HK-2 (cell line): ENCODE results near the gene SLC1A4.
A peak's percentile ranks its signal among the peaks of the same experiment; 100 is the strongest.
"Not testable (repeated sequence)": the region's sequence is repeated elsewhere in the genome, so short reads cannot be mapped to it uniquely, and the experiment has no call there.

Source experiments
- DNase-seq: peaks from one replicate; pipeline ENCODE4 v3.0.0-alpha.2; 2018; ENCODE audit not compliant: unreplicated experiment

SLC1A4 gene

DNA sequence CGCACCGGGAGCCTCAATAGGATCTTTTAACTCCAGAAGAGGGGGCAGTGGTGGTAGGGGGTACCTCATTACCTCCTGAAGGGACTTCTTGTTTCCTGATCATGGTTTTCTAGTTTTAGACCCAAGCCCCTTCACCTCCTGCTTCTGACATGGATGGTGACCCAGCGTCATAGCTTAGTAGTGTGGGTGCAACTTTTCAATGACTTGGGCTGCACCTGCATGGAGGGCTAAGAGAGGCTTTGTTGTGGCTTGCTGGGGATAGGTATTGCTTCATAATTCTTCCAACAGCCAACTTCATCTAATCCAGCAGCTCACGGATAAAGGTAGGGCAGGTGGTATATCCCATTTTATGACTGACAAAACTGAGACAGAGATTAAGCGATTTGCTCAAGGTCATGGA, 3.0 kb downstream of the SLC1A4 start:
- no peak for DNase-seq

DNA sequence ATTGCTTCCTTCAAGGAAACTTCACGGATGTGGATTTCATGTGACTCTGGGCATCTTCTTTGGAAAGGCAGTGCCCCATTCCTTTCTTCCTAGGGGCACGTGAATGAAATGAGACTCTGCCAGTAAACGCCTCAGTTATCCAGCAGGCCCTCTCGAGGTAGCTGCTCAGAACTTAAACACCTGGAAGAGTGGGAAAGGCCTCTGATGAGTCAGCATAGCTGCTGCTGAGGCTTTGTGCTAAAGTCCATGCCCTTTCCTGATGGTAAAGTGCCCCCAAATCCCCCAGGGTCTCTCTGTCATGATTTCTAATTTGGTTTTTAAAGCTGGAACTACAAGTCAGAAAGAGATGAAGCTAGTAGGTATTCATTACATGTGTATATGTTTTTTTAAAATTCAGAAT, 3.8 kb downstream of the SLC1A4 start:
- DNase-seq = no peak

DNA sequence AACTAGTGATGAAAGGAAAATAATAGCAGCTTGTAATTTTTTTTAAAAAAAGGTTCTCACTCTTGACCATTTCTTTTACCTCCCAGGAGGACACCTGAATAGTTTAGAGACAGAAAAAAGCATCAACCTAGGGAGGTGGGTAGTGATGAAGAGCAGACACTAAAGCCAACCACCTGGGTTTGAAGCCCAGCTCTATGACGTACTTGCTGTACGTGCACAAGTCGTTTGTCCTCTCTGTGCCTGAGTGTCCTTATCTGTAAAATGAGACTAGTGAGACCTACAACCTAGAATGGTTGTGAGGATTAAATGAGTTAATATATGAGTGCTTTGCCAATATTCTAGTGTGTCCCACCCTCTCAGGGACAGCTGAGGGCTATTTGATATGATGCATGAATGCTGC, 5.8 kb downstream of the SLC1A4 start:
- no peak for DNase-seq

DNA sequence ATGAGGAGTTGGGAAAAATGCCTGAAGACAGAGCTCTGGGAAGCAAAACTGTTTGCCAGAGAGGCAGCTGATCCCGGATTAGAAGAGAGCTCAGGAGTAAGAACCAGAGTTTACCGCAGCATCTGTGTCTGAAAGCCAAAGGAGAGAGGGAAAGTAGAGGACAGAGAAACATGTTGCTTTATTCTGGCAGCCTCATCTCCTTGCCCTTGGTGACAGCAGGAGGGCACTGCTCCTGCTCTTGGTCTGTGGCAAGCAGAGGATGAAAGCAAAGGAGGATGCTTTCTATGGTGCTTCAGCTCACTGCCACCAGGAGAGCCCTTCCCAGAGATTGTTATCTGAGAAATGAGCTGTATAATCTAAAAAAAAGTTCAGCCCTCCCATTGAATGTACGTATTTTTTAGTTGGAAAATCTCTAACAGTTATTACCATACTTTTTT, 7.7 kb downstream of the SLC1A4 start:
- DNase-seq = no peak

DNA sequence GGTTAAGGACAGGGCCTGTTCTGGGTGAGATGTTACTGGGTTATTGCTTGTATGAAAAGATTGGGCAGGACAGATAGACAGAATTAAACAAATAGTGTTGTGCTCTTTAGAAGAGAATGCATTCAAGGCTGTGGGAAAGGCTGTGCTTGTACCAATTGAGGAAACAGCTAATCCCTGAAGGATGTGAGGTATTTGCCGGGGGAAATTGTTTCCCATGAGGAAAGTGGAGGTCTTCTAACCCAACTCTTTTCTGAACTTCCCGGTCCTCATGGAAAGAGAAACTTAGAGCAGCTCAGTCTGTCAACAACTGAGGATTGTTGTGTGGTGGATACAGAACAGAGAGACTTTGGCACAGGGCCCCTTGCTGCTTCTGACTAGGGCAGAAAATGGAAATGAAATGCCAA, 9.5 kb downstream of the SLC1A4 start:
- no peak for DNase-seq

DNA sequence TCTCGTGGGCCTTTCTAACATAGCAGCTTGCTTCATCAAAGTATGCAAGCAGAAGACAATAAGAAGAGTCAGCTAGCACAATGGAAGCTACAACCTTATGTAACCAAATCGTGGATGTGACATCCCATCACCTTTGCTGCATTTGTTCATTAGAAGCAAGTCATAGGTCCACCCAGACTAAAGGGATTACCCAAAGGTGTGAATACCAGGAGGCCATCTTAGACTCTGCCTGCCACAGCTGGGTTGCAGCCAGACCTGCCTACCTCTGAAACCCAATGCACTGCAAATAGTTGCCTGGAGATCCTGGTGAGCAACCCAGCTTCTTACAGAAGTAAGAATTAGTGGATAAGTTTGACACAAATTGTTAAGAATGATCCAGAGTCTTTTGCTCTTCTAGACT, 10.6 kb downstream of the SLC1A4 start:
- no peak for DNase-seq

DNA sequence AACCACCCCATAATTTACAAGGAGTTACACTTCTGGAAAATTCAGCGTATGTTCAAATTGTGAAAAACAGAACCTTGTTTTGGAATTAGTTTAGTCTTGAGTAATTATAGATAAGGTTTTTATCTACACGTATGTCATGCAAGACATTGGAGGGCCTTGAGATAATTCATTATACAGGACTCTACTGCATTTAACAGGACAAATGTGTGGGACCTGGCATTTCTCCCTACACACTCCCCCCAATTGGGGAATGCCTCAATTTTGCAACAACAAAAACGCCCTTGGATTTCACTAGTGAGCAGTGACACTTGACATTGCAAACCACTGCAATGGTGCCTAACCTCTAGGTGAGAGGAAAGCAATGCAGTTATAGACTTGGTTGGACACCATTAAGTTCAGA, 11.4 kb downstream of the SLC1A4 start:
- no peak for DNase-seq

DNA sequence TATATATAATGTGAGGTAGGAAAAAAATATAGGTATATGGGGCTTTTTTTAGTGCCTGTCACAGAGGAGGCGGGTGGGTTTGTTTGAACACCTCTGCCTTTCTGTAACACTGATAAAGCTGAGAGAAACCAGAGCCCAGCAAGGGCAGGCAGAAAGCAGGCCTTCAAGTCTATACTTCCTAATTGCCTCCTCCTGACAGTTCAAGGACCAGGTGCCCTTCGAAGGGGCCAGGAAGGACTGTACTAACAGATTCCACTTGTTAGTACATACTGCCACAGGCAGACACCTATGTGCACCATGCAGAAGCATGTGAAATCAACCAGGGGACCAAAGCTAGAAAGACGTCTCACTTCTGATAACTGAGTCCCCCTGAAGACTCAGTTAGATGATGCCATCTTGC, 13.8 kb downstream of the SLC1A4 start:
- DNase-seq = no peak

DNA sequence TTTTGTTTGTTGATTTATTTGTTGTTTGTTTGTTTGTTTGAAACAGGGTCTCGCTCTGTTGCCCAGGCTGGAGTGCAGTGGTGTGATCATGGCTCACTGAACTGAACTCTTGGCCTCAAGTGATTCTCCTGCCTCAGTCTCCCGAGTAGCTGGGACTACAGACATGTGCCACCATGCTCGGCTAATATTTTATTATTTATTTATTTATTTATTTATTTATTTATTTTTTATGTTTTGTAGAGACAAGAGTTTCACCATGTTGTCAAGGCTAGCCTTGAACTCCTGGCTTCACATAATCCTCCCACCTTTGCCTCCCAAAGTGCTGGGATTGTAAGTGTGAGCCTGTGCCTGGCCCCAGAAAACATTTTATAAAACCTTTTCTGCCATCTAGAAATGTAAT, 15.0 kb downstream of the SLC1A4 start:
- not testable (repeated sequence) for DNase-seq

DNA sequence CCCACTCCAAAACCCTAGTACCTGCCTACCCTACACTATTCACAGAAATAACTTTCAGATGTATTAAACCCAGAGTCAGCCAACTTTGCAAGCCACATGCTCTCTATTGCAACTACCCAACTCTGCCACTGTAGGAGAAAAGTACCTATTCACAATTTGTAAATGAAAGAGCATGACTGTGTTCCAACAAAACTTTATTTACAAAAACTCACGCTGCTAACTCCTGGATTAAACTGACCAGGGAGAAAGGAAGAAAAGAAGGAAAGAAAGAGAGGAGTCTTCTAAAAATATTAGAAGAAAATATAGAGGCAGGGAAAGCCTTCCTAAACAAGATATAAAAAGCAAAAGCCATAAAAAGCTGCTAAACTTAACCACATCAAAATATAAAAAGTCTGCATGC, 24.6 kb downstream of the SLC1A4 start:
- DNase-seq = no peak

DNA sequence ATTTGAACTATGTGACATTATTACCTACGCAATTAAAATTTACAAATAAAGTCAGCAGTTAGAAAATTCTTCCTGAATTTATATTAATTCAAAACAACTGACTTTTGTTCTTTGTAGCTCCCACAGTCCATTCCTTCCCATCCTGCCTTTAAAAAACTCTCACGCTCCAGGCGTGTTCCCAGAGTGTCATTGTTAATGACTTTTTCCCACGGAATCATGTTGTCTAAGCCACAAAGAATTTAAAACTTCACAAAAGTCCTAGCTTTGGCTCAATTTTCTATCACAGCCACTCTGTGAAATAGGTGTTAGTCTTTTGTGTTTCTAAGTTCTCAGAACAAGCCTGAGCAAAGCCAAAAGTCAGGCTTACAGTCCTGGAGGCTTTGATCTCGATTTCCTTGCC, 26.5 kb downstream of the SLC1A4 start:
- DNase-seq = no peak

DNA sequence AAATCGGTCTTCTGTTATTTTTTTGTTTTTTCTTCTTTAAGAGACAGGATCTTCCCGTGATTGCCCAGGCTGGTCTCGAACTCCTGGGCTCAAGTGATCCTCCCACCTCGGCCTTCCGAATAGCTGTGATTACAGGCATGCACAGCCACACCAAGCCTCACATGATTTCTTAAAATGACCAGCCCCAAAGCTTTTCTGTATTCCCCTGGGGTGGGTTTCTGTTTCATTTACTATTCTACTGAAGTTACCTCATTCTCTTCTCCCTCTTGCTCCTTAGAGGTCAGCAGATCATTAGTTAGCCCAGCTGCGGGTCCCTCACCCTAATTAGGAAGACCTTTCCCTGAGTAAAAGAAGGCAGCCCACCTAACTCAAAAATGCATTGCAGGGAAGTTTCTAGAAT, 27.6 kb downstream of the SLC1A4 start:
- DNase-seq = no peak

DNA sequence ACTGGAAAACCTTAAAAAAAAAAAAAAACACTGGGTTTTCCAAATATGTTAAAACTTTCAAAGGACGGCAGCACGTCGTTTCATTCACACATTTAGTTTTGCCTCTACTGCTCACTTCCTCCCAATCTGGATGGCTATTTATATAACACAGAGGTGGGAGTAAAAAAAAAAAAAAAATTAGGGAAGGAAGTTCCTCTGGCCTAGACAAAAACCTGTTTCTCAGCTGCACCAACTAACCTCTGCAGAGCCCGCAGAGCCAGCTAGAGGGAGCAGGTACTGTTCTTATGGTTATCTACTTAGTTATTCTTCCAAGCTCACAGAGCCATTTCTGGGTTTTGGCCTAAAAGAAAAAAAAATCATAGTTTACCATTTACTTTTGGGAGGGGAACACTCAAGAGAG, 28.1 kb downstream of the SLC1A4 start:
- no peak for DNase-seq

DNA sequence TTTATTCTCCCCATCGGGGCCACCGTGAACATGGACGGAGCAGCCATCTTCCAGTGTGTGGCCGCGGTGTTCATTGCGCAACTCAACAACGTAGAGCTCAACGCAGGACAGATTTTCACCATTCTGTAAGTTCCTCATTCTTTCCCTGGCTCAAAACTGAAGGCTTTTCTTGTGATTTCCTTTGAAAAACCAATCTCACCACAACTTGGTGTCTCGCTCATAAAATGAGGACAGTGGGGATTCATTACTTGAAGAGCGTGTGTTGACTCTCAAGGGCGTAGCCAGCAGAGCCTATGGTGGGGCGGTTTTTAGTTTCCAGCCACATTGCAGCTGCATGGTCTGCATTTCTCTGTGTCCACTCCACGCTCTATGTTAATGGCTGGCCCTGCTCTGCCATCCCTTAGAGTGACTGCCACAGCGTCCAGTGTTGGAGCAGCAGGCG, 29.0 kb downstream of the SLC1A4 start:
- DNase-seq = no peak

DNA sequence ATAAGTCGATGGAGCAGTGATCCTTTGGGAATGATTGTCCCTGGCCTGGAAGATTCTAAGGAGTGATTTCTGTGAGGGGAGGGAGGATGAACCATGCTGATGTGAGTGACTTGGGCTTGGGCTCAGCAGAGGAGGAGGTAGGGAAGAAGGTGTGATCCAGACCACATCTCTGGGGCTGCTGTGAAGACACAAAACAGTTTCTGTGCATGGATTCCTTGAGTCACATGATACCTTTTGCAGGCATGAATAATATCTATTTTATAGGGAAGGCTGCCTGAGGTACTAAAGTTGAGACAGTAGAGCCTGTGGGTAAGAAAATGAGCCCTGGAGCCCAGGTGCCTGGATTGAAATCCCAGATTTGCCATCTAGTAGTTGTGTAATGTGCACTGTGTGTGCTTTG, 29.8 kb downstream of the SLC1A4 start:
- DNase-seq = no peak

DNA sequence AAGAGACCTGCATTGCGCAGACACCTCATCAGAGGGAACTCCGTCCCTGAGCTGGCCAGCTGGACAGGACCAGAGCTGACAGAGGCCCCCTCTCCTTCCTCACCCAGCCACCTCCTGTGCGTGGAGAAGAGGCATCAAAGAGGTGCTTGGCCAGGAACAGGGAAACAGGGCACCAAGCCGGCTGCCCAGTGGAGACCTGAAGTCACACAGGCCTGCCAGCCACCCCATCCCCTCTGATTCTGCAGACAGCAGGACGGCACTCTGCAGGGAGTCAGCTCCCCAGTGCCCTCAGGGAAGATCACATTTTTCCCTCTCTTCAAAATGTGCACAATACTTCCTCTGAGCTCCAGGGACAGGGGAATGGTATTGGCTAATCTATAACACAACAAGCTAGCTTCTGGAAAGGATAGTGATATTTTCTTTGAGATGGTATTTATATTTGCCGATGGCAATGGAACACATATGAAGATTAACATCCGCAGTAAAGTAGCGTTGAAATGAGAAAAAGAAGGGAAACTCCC, 30.5 kb downstream of the SLC1A4 start:
- no peak for DNase-seq

DNA sequence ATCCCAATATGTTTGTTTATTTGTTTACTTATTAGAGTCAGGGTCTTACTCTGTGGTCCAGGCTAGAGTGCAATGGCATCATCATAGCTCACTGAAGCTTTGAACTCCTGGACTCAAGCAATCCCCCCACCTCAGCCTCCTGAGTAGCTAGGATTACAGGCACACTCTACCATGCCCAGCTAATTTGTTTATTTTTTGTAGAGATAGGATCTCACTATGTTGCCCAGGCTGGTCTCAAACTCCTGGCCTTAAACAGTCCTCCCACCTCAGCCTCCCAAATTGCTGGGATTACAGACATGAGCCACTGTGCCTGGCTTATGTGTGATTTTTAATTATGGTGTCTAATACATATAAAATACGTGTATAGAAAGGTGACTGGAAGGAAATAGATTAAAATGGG, 31.1 kb downstream of the SLC1A4 start:
- not testable (repeated sequence) for DNase-seq

DNA sequence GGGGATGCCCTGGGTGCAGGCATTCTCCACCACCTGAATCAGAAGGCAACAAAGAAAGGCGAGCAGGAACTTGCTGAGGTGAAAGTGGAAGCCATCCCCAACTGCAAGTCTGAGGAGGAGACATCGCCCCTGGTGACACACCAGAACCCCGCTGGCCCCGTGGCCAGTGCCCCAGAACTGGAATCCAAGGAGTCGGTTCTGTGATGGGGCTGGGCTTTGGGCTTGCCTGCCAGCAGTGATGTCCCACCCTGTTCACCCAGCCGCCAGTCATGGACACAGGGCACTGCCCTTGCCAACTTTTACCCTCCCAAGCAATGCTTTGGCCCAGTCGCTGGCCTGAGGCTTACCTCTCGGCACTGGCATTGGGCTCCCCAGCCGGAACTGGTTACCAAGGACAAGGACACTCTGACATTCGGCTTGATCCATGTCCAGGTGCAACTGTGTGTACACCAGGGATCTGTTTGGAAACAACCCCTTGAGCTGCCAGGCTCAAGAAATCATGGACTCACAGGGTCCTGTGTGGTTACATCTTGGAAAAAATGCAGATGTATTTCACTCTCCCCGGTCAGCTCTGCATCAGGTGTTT, 31.8 kb downstream of the SLC1A4 start:
- DNase-seq = no peak

DNA sequence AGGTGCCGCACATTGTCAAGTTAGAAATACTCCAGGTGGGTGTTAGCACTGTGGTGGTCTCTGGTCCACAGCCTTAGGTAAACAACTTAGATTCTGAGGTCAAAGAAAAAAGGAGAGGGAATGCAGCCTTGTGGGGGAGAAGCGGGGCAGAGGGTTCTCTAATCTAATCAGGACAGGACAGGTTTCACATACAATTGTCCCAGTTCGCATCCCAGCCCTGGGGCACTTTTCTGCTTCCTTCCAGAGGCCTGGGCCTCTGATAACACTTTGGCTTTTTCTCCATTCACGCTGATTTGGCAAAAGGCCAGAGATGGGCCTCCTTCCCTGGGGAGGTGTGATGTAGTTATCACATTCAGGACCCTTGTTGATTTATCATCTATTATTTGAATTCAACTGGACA, 32.5 kb downstream of the SLC1A4 start:
- no peak for DNase-seq

DNA sequence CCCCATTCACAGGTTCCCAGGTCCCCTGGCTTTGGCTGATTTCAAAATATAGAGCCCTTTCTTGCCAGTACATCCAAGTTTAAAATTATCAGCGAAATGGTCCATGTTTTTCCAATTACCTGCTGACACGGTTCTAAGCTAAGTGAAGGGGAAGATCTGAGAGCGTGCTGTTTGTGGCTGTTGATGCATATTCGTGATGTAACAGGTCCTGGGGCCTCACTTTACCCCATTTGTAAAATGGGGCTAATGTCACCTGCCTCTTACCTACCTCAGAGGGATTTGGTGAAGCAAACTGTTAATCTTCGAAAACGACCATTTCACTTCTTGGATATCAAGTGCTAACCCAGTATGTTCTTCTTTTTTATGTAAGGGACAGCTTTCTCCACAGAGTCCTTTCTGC, 33.0 kb downstream of the SLC1A4 start:
- DNase-seq = no peak

DNA sequence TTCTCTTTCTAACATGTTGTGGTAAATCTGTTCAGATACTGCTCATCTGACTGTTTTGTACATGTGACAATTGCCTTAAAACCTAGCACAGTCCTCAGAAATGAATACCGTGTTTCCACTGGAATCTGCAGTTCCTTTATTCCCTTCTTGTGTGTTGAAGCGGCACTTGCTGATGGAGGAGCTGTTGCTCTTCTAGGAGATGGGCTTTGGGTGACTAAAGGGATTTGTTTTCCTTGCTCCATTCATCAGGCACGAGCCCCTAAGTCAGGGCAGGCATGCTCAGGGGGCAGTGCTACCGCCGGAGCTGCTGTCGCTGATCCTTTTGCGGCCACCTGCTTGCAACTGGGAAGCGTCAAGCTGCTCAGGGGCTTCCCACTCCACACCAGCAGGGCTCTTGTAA, 34.5 kb downstream of the SLC1A4 start:
- no peak for DNase-seq

DNA sequence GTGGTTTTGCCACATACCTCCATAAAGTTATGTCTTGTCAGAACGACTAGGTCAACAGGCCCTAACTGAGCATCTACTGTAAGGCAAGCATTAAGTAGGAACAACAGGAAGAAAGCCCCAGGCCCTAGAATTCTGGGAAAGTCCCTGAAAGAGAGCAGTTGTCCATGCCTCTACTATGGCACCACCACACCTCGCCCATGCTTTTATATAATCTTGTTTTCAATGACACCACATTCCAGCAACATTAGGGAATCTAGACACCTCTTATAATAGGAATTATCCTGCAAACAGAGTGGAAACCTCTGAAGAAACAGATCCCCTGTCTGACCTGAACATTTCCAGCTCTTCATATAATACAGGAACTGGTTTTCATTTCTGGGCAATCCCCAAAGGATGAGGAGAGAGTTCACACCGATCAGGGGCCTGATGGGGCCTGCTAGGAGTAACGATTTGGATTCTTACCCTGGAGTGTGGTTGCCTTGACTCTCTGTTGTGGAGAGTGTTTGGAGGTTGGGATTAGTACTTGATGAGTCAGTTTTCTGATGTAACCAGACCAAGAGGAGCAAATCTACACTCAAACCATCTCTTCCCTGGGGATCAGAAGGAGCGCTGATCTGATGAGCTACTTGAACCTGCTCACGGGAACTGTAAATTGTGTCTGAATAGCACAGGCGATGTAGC, 35.1 kb downstream of the SLC1A4 start:
- DNase-seq = peak; percentile 18

DNA sequence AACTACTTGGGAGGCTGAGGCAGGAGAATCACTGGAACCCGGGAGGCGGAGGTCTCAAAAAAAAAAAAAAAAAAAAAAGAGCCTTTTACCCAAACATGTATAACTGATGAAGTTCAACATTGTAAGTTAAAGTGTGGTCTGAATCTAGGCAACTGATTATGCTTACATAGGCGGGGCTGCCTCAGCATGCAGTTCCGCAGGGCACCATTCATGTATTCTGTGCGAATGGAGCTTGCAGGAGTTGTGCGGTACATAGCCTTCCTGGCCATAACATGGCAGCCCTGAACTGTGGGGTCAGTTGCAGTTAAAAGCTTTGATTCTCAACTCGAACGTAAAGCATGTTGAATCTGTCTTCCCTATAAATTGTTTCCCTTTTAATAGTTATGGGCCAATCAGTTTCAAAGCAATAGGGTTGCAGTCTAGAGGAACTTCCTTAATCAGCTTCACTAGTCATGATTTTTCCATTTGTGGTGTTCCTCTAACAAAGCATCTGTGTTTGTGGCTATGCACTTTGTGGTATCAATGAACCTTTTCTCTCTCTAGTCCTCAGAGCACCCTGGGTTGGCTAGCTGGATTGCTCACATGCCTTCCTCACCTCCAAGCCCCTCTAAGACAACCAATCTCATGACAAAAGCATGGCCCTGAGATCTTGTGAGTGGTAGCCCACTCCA, 36.4 kb downstream of the SLC1A4 start:
- no peak for DNase-seq
